Adipocyte (in vitro differentiated cells): ENCODE data around the gene POU3F1.
"Not testable (repeated sequence)": the region's sequence is repeated elsewhere in the genome, so short reads cannot be mapped to it uniquely, and the experiment has no call there.

Source experiments
- DNase-seq: peaks from one replicate; pipeline ENCODE4 v3.0.0-alpha.2; 2015; ENCODE audit warnings: low read depth
- H3K27me3 ChIP-seq: replicated peaks from 2 replicates; pipeline ENCODE4 v1.7.0; 2013; ENCODE audit warnings: mild to moderate bottlenecking, low read length, moderate library complexity; ENCODE audit not compliant: control insufficient read depth, insufficient read depth
- H3K36me3 ChIP-seq: 2 replicates; pipeline ENCODE4 v1.7.0; 2013; ENCODE audit warnings: low read length, mild to moderate bottlenecking, moderate library complexity; ENCODE audit not compliant: control insufficient read depth, insufficient read depth, severe bottlenecking
- H3K4me1 ChIP-seq: 2 replicates; pipeline ENCODE4 v1.7.0; 2013; ENCODE audit warnings: mild to moderate bottlenecking, low read length, moderate library complexity; ENCODE audit not compliant: control insufficient read depth, insufficient read depth
- H3K4me3 ChIP-seq: 2 replicates; pipeline ENCODE4 v1.7.0; 2013; ENCODE audit warnings: mild to moderate bottlenecking, low read length, moderate library complexity
- H3K9ac ChIP-seq: 2 replicates; pipeline ENCODE4 v1.7.0; 2013; ENCODE audit warnings: mild to moderate bottlenecking, low read length, moderate library complexity
- H3K9me3 ChIP-seq: 2 replicates; pipeline ENCODE4 v1.7.0; 2013; ENCODE audit warnings: mild to moderate bottlenecking, low read length, moderate library complexity; ENCODE audit not compliant: control insufficient read depth

The POU3F1 gene

GRCh38 chr1:38045401-38046332, 926 bp downstream of the POU3F1 start:
- Histone ChIP-seq H3K4me3 (no peak overlapping the region), H3K27me3 (peaks cover 64% of the 10 kb centered on the region), H3K4me1 (peaks cover 10% of the 10 kb centered on the region), H3K36me3 (no peaks in the 10 kb centered on the region), H3K9me3 (no peaks in the 10 kb centered on the region), H3K9ac (no peak overlapping the region)
- peak; percentile 13 for DNase-seq

DNA sequence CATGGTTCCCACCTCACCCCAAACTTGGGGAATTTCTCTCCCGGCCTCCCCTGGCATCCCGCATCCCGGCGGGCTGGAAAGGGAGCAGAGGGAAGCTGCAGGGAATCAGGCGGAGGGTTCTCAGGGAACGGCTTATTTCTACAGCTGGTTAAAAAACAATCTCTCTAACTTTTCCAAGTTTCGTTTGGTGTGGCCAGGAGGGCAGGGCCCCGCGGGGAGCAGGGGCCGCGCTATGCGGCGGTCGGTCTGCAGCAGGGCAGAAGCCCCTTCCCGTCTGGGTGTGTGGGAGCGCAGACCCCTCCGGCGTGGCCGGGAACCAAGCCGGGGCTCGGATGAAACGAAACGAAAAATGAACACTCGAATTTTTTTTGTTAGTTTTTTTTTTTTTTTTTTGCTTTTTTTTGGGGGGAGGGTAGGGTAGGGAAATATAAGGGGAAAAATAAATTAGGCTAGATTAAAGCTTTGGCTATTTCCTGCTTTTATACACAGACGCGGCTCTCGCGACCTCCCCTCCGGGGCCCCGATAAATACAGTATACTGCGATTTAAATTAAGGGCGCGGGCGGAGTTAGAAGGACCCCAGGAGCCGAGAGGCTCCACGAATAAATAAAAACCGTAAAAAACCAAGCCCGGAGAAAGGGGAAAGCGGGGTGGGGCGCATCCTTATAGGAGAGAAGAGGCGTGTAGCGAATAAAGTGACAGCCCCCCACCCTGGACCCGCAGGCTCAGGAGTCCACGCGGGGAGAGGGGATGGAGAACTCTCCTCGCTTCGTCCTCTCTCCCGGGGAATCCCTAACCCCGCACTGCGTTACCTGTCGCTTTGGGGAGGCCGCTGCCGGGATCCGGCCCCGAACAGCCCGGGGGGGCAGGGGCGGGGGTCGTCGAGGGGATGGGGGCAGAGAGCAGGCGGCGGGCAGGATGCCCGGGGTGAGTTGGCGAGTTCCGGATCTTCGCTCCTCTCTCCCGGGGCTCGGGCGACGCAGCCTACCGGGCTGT, 2.1 kb downstream of the POU3F1 start:
- H3K9me3 ChIP-seq: no peaks in the 10 kb centered on the region
- H3K9ac ChIP-seq: no peak overlapping the region
- DNase-seq: no peak
- H3K36me3 ChIP-seq: no peaks in the 10 kb centered on the region
- H3K4me1 ChIP-seq: peaks cover 7% of the 10 kb centered on the region
- H3K4me3 ChIP-seq: peak overlapping the region; percentile 68
- peaks cover 72% of the 10 kb centered on the region for H3K27me3 ChIP-seq

DNA sequence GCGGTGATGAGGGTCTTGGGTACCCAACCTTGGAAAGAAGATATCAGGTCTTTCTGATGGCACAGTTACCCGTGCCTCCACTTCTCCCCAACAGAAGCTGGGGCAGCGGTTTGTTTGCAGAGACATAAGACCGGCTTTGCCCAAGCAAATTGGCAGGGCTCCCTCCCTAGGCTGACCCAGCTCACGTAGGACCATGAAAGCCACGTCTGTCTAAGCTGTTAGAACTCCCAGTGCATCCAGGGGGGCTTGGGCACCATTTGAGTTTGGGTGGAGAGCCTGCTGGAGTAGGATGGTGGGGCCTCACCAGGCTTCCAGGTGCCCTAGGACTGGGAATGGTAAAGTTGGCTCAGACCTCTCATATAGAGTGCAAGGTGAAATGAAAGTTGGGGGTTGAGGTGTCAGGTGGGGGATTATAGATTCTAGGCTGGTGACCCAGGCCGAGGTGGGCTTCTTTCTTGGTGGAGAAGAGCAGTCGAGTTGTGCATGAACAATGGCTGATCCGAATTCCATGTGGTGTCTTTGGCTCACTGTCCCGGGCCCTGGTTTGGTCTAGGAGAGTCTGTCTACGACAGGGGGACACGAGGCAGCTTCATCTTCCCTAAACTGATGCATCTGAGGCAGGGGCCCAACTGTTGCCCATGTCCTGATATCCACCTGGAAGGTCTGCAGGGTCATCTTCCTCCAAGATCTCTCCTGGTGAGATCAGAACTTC, 3.4 kb downstream of the POU3F1 start:
- peaks cover 60% of the 10 kb centered on the region for H3K27me3 ChIP-seq
- no peaks in the 10 kb centered on the region for H3K36me3 ChIP-seq
- H3K4me1 ChIP-seq: peaks cover 15% of the 10 kb centered on the region
- H3K4me3 ChIP-seq: no peak overlapping the region
- no peaks in the 10 kb centered on the region for H3K9me3 ChIP-seq
- DNase-seq: no peak
- H3K9ac ChIP-seq: no peak overlapping the region

GRCh38 chr1:38041936-38042834, 4.4 kb downstream of the POU3F1 start:
- H3K9ac ChIP-seq: no peak overlapping the region
- peaks cover 10% of the 10 kb centered on the region for H3K4me1 ChIP-seq
- no peaks in the 10 kb centered on the region for H3K36me3 ChIP-seq
- DNase-seq: no peak
- no peak overlapping the region for H3K4me3 ChIP-seq
- H3K27me3 ChIP-seq: peaks cover 53% of the 10 kb centered on the region
- no peaks in the 10 kb centered on the region for H3K9me3 ChIP-seq

- peaks cover 51% of the 10 kb centered on the region for H3K27me3 ChIP-seq
- H3K9ac ChIP-seq: no peak overlapping the region
- no peak overlapping the region for H3K4me3 ChIP-seq
- DNase-seq: no peak
- no peaks in the 10 kb centered on the region for H3K9me3 ChIP-seq
- peaks cover 10% of the 10 kb centered on the region for H3K4me1 ChIP-seq
- no peaks in the 10 kb centered on the region for H3K36me3 ChIP-seq
Measured at GRCh38 chr1:38039331-38040088, 7.1 kb downstream of the POU3F1 start.

DNA sequence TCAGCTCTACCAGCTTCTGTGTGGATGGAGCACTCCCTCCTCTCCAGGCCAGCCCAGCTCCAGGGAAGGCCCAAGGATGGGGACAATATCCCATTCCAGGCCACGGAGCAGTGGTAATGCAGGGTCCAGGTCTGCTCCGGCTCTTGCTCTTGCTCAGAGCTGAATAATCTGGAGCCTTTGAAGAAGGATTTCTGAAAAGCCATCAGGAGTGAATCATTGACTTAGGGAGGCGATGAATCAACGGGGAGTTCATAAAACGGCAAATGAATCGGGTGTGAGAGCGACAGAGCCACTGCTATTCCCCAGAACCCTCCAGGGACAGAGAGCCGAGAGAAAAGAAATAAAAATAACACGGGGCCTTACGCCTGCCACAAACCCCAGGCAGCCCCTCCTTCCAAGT, 7.7 kb downstream of the POU3F1 start:
- Histone ChIP-seq H3K4me1 (peaks cover 7% of the 10 kb centered on the region), H3K9ac (no peak overlapping the region), H3K36me3 (no peaks in the 10 kb centered on the region), H3K4me3 (no peak overlapping the region), H3K27me3 (peaks cover 44% of the 10 kb centered on the region), H3K9me3 (no peaks in the 10 kb centered on the region)
- peak; percentile 31 for DNase-seq

- Histone ChIP-seq H3K36me3 (no peaks in the 10 kb centered on the region), H3K4me3 (no peak overlapping the region), H3K27me3 (peaks cover 29% of the 10 kb centered on the region), H3K9ac (no peak overlapping the region), H3K4me1 (peaks cover 7% of the 10 kb centered on the region), H3K9me3 (no peaks in the 10 kb centered on the region)
- no peak for DNase-seq
Measured at GRCh38 chr1:38037221-38037939, 9.2 kb downstream of the POU3F1 start.

- no peaks in the 10 kb centered on the region for H3K9me3 ChIP-seq
- no peak for DNase-seq
- H3K36me3 ChIP-seq: no peaks in the 10 kb centered on the region
- peaks cover 4% of the 10 kb centered on the region for H3K27me3 ChIP-seq
- no peak overlapping the region for H3K9ac ChIP-seq
- H3K4me1 ChIP-seq: peaks cover 17% of the 10 kb centered on the region
- no peak overlapping the region for H3K4me3 ChIP-seq
Measured at GRCh38 chr1:38034871-38035270, 11.7 kb downstream of the POU3F1 start.

DNA sequence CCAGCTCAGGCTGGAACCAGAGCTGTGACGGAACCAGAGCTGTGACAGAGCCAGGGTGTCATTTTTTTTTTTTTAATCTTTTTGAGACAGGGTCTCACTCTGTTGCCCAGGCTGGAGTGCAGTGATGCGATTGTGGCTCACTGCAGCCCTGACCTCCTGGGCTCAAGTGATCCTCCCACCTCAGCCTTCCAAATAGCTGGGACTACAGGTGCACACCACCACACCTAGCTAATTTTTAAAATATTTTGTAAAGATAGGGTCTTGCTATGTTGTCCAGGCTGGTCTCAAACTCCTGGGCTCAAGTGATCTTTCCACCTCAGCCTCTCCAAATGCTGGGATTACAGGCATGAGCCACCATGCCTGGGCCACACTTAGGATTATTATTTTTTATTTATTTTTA, 13.6 kb downstream of the POU3F1 start:
- H3K9ac ChIP-seq, H3K36me3 ChIP-seq, H3K9me3 ChIP-seq, H3K4me3 ChIP-seq, DNase-seq, H3K27me3 ChIP-seq: not testable (repeated sequence)
- peaks cover 26% of the 10 kb centered on the region for H3K4me1 ChIP-seq
